Ovary (tissue), 3 donors: ENCODE measurements around the gene CYP20A1.

Experiments used
- EP300 ChIP-seq: sonication (generic); formaldehyde crosslinking; IDR thresholded peaks from one replicate; pipeline ENCODE4 v1.6.1; 2017; ENCODE audit warnings: antibody characterized with exemption
- POLR2A ChIP-seq: fragments of 450-650 bp; IDR thresholded peaks from one replicate; pipeline ENCODE4 v1.6.1; 2017; ENCODE audit warnings: antibody characterized with exemption, mild to moderate bottlenecking, moderate library complexity
- TF ChIP-seq, protein P1 (sequence below), 3 donors: fragments of 450-650 bp in 2 of 3; fragments of 200-600 bp in 1 of 3; IDR thresholded peaks; one replicate each; pipeline versions ENCODE4 v1.5.1 to v1.8.0; 2016 to 2022; ENCODE audit warnings: antibody characterized with exemption in 3 of 3, mild to moderate bottlenecking in 1 of 3
- donor health status: DM: no; HTN: no; CAD: no.

DNA sequence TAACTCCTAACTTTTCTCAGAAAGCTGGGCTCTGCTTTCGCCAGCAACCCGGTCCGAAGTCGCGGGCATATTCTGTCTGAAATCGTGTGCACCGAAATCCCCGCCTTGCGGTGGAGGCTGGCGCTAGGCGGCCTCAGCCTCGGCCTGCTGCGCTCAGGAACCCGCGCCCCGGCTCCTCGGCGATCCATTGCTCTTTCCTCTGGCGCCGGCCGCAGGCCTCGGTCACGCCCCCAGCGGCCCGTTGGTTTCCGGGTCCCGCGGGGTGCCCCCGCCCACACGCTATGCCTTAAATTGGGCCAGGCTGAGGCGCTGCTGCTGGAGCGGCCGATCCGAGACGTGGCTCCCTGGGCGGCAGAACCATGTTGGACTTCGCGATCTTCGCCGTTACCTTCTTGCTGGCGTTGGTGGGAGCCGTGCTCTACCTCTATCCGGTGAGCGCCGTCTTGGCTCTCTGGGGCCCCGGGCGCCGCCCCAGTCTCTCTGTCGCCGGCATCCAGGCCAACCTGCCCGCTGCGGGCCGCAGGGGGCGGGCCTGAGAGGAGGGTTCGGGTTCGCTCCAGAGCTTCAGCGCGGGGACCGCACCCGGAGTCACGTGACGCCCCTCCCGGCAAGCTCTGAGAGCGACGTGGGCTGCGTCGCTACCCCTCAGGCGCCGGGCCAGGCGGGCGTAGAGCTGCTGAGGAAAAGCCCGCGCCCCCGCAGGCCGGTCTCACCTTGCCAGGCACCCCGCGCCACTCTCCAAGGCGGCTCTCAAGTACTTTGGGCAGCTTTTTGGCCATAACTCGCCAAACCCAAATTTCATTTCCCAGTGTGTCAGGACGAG lies at the start of gene CYP20A1:
- TF ChIP-seq, protein P1, sequence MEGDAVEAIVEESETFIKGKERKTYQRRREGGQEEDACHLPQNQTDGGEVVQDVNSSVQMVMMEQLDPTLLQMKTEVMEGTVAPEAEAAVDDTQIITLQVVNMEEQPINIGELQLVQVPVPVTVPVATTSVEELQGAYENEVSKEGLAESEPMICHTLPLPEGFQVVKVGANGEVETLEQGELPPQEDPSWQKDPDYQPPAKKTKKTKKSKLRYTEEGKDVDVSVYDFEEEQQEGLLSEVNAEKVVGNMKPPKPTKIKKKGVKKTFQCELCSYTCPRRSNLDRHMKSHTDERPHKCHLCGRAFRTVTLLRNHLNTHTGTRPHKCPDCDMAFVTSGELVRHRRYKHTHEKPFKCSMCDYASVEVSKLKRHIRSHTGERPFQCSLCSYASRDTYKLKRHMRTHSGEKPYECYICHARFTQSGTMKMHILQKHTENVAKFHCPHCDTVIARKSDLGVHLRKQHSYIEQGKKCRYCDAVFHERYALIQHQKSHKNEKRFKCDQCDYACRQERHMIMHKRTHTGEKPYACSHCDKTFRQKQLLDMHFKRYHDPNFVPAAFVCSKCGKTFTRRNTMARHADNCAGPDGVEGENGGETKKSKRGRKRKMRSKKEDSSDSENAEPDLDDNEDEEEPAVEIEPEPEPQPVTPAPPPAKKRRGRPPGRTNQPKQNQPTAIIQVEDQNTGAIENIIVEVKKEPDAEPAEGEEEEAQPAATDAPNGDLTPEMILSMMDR (IDR thresholded peaks at IDR 0.05) = peak; percentile 22 to 70 (median 47)
- peak; percentile 83 for TF ChIP-seq POLR2A
- TF ChIP-seq EP300 = no peak
